NCI-H2171 (cell line): ENCODE measurements around the gene AFF4.
"Not testable (repeated sequence)": the region's sequence is repeated elsewhere in the genome, so short reads cannot be mapped to it uniquely, and the experiment has no call there.

Experiments used
- DNase-seq: peaks from one replicate; lab custom pipeline; 2025; lab: John Stamatoyannopoulos, UW

The AFF4 gene

GRCh38 chr5:132956166-132956799, 7.2 kb downstream of the AFF4 start:
- DNase-seq, result not testable (repeated sequence)

GRCh38 chr5:132953710-132954109, 9.7 kb downstream of the AFF4 start:
- no peak for DNase-seq

- no peak for DNase-seq
These were observed 10.6 kb downstream of the AFF4 start for GRCh38 chr5:132952829-132953228.

GRCh38 chr5:132951897-132952296, 11.5 kb downstream of the AFF4 start:
- DNase-seq, result no peak

GRCh38 chr5:132949136-132949535, 14.3 kb downstream of the AFF4 start:
- DNase-seq, result no peak

GRCh38 chr5:132947671-132948070, 15.8 kb downstream of the AFF4 start:
- no peak for DNase-seq

GRCh38 chr5:132945315-132945714, 18.1 kb downstream of the AFF4 start:
- not testable (repeated sequence) for DNase-seq

- DNase-seq, result no peak
These were observed 19.9 kb downstream of the AFF4 start for GRCh38 chr5:132943362-132944022.

- DNase-seq, result no peak
These were observed 22.1 kb downstream of the AFF4 start for GRCh38 chr5:132941331-132941730.

- DNase-seq, result no peak
These were observed 35.4 kb downstream of the AFF4 start for GRCh38 chr5:132928062-132928407.

GRCh38 chr5:132927355-132928061, 35.9 kb downstream of the AFF4 start:
- no peak for DNase-seq

- DNase-seq, result no peak
These were observed 37.0 kb downstream of the AFF4 start for GRCh38 chr5:132926437-132926836.

GRCh38 chr5:132916086-132916485, 47.3 kb downstream of the AFF4 start:
- DNase-seq, result no peak

- DNase-seq, result no peak
These were observed 47.8 kb downstream of the AFF4 start for GRCh38 chr5:132915681-132916080.

GRCh38 chr5:132909702-132910101, 53.7 kb downstream of the AFF4 start:
- no peak for DNase-seq

- DNase-seq, result no peak
These were observed 56.3 kb downstream of the AFF4 start for GRCh38 chr5:132907161-132907560.

- no peak for DNase-seq
These were observed 57.5 kb downstream of the AFF4 start for GRCh38 chr5:132905938-132906337.

GRCh38 chr5:132901730-132902129, 61.7 kb downstream of the AFF4 start:
- no peak for DNase-seq

- DNase-seq, result no peak
These were observed 62.4 kb downstream of the AFF4 start for GRCh38 chr5:132901036-132901435.

GRCh38 chr5:132898094-132898493, 65.3 kb downstream of the AFF4 start:
- no peak for DNase-seq

- DNase-seq, result no peak
These were observed 66.7 kb downstream of the AFF4 start for GRCh38 chr5:132896685-132897084.

GRCh38 chr5:132895719-132896305, 67.6 kb downstream of the AFF4 start:
- no peak for DNase-seq

- DNase-seq, result no peak
These were observed 72.6 kb downstream of the AFF4 start for GRCh38 chr5:132890817-132891216.
